Heart right ventricle (tissue), 16 donors: ENCODE results near the gene ATF3. TPM values are rescaled to one million over a fixed set of nuclear protein-coding genes. Genes with fewer than 3 reads are reported as not detected.

Source experiments
- ATAC-seq, 8 donors: fragments of 200-7000 bp; cut with Tn5 transposase; one replicate each; pipeline ENCODE4 v1.9.1; 2020; ENCODE audit warnings: mild to moderate bottlenecking in 8 of 8, moderate library complexity in 8 of 8, moderate number of reproducible peaks in 1 of 8
- DNase-seq, 2 donors: peaks; one replicate each; pipeline ENCODE4 v3.0.0-alpha.2; 2020
- H3K27ac ChIP-seq, 10 donors: fragments of 200-600 bp; sonication (generic) in 2 of 10; one replicate each; pipeline versions ENCODE4 v1.5.0 to v1.8.0; 2020 to 2022; ENCODE audit warnings: mild to moderate bottlenecking in 3 of 10
- H3K27me3 ChIP-seq, 7 donors: fragments of 200-600 bp; one replicate each; pipeline ENCODE4 v1.8.0; 2021 to 2022; ENCODE audit warnings: mild to moderate bottlenecking in 2 of 7
- H3K36me3 ChIP-seq, 9 donors: fragments of 200-600 bp; sonication (generic) in 1 of 9; one replicate each; pipeline versions ENCODE4 v1.5.0 to v1.8.0; 2020 to 2022; ENCODE audit warnings: mild to moderate bottlenecking in 2 of 9
- H3K4me1 ChIP-seq, 9 donors: fragments of 200-600 bp; sonication (generic) in 1 of 9; one replicate each; pipeline versions ENCODE4 v1.5.0 to v1.8.0; 2020 to 2022; ENCODE audit warnings: mild to moderate bottlenecking in 4 of 9
- H3K4me3 ChIP-seq, 10 donors: fragments of 200-600 bp; sonication (generic) in 2 of 10; one replicate each; pipeline versions ENCODE4 v1.5.0 to v1.8.0; 2020 to 2022; ENCODE audit warnings: mild to moderate bottlenecking in 7 of 10, moderate library complexity in 2 of 10
- H3K9me3 ChIP-seq, 11 donors: fragments of 200-600 bp in 10 of 11; sonication (generic) in 2 of 11; one replicate each; pipeline versions ENCODE4 v1.5.0 to v1.8.0; 2013 to 2022; ENCODE audit warnings: mild to moderate bottlenecking in 2 of 11, control low read depth in 1 of 11, moderate library complexity in 1 of 11
- WGBS, 2 donors: extraction: QIAGEN DNeasy Blood & Tissue Kit; methylation state at CpG; one replicate each; pipeline ENCODE4 v1.1.7; 2013; ENCODE audit warnings: inconsistent platforms in 1 of 2; 5-methylcytosine and 5-hydroxymethylcytosine counted together
- intact Hi-C, 10 donors: fragments of 100-400 bp; cut with DNase I; formaldehyde crosslinking; loops; one replicate each; pipeline versions ENCODE4 v1.11.1 to v1.14.2; 2022
- polyA plus RNA-seq, 2 donors: library from polyadenylated mRNA; stranded (reverse); fragments of 200-250 nt; gene quantifications; one replicate each; pipeline ENCODE4 v1.2.3, GENCODE V29; 2013
- total RNA-seq, 10 donors: library from RNA; stranded (reverse); fragmentation: NEBNext Ultra II Directional in 3 of 10; extraction: Animal tissue kit (Norgen Biotek cat#: 25700) in 3 of 10; gene quantifications; one replicate each; pipeline versions ENCODE4 v1.2.1 to v1.2.4, GENCODE V29; 2021 to 2023
- TF ChIP-seq, protein P1 (sequence below), 9 donors: fragments of 200-600 bp; sonication (generic) in 2 of 9; IDR thresholded peaks; one replicate each; pipeline versions ENCODE4 v1.5.0 to v1.8.0; 2021 to 2022; ENCODE audit warnings: antibody characterized with exemption in 9 of 9, mild to moderate bottlenecking in 5 of 9, moderate library complexity in 1 of 9
- donor health status: Arrhythmogenic right ventricular cardiomyopathy.
- donor health status: ischemic (EF 13 %, LVEDD 7.1; RV severe dilation, severe dysfunction).
- donor health status: healthy with polysubstance abuse.
- donor health status: DM: no; HTN: yes; CAD: no.
- donor health status: DM: no; HTN: no; CAD: no.
- donor health status: ischemic (EF 25% LVEDD 6.9; RV normal size, moderate dysfunction).
- donor health status: ischemic (EF 25% LVEDD 5.7; RV mildly dilated, moderate dysfunction).
- donor health status: healthy.
- donor health status: DM: yes; HTN: yes; CAD: no.
- donor health status: Ischemic cardiomyopathy.
- donor health status: ischemic (EF 35%, LVEDD 5.7; RV mildly dilated, moderate dysfunction).
- donor health status: nonischemic (EF 11% LVEDD 7.7; RV severe dilation, severe dysfunction).
- donor health status: DM: yes; HTN: yes; CAD: no.
- donor health status: PGD.
- donor health status: ischemic (EF 29% LVEDD 5.4; RV normal size, mild dysfunction).
- donor health status: nonischemic (EF 23%, LVEDD 6.1; RV moderate dilation, normal function).

Gene ATF3
- total and polyA plus RNA-seq, 12 donors: 8.4 to 684 (median 25.9) TPM

DNA sequence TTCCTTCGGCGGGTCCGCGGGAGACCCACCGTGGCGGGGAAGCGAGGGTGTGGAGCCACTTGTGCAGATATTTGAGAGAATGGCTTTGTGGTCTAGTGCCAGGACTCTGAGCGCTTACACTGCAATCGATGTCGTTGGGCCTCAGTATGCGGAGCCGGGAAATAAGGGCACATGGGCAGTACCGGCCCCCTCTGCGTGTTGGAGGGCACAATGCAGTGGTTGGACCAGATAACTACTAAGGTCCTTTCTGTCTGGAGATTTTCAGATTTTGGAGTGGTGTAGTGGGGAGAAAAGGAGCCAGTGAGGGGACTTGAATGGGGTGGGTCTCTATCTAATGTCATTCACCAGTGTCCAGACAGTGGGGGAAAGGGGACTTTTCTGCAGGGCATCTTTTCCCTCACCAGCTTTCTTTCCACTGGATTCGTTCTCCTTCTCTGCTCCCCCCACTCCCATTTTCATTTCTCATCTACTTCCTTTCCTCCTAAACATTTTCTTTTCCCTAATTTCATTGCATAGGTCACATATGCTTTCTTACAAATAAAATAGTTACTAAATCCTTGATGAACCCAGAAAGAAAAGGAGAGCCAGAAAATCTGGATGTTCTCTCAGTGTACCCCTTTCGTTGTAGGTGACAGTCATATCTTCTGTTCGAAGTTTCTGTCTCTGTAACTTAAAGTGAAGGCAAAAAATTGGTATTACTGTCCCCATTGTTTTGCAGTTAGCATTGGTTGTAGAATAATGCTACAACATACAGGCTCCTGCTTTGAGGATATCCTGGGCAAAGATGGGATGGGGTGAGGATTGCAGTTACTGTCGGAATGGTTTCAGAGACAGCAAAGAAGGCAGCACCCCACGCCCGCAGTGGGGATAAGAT lies 1.4 kb downstream of the ATF3 start:
- Histone ChIP-seq H3K27me3 (peaks cover 0 to 50% (median 0%) of the 10 kb centered on the region in 7 donors), H3K4me3 (peak overlapping the region; percentile 63 to 95 (median 82)), H3K27ac (peak overlapping the region in 9 of 10 donors; percentile 94 to 100 (median 99)), H3K36me3 (peaks cover 0 to 6% (median 1%) of the 10 kb centered on the region in 9 donors), H3K4me1 (peaks cover 11 to 75% (median 43%) of the 10 kb centered on the region in 9 donors), H3K9me3 (no peaks in the 10 kb centered on the region)
- WGBS, 2 donors: 24 to 26% methylated on average over 20 of the region's 20 CpGs
- intact Hi-C loops: loop anchor here in 9 of 10 donors (1.0 to 10.0 kb wide), 9 partner anchors 48 to 133 kb away; no protein-coding TSS in a partner anchor
- TF ChIP-seq, protein P1, sequence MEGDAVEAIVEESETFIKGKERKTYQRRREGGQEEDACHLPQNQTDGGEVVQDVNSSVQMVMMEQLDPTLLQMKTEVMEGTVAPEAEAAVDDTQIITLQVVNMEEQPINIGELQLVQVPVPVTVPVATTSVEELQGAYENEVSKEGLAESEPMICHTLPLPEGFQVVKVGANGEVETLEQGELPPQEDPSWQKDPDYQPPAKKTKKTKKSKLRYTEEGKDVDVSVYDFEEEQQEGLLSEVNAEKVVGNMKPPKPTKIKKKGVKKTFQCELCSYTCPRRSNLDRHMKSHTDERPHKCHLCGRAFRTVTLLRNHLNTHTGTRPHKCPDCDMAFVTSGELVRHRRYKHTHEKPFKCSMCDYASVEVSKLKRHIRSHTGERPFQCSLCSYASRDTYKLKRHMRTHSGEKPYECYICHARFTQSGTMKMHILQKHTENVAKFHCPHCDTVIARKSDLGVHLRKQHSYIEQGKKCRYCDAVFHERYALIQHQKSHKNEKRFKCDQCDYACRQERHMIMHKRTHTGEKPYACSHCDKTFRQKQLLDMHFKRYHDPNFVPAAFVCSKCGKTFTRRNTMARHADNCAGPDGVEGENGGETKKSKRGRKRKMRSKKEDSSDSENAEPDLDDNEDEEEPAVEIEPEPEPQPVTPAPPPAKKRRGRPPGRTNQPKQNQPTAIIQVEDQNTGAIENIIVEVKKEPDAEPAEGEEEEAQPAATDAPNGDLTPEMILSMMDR (IDR thresholded peaks at IDR 0.05): no peak
- ATAC-seq: no peak
- no peak for DNase-seq

DNA sequence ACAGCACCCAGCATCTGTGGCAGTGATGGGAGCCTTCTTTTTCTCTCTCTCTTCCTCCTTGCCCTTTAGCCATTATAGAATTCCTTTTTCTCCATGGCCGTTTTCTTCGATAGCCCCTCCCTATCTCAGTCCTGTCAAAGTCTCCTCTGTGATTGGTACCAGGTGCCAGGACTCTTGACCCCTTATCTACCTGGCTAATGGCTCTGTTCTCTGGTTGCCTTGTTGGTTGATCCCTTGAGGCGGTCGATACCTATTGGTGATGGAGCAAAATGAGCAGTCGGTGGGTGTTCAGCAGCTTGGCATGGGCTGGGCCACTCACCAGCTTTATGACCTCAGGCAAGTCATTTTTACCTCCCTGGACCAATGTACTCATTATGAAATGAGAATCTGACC lies 2.0 kb downstream of the ATF3 start:
- H3K9me3 ChIP-seq: no peaks in the 10 kb centered on the region
- 89 to 98% methylated on average over 5 of the region's 5 CpGs for WGBS, 2 donors

GRCh38 chr1:212611000-212611948 lies 2.7 kb downstream of the ATF3 start:
- peaks cover 0 to 19% (median 6%) of the 10 kb centered on the region in 9 donors for H3K36me3 ChIP-seq
- H3K9me3 ChIP-seq: no peaks in the 10 kb centered on the region
- intact Hi-C loops: loop anchor here in 3 of 10 donors (5.0 to 10.0 kb wide), 3 partner anchors 54 to 129 kb away; no protein-coding TSS in a partner anchor
- ATAC-seq (no peak), DNase-seq (no peak)
- peak overlapping the region in 4 of 10 donors; percentile 68 to 95 (median 86) for H3K4me3 ChIP-seq
- H3K4me1 ChIP-seq: peaks cover 11 to 67% (median 37%) of the 10 kb centered on the region in 9 donors
- H3K27me3 ChIP-seq: peaks cover 0 to 36% (median 0%) of the 10 kb centered on the region in 7 donors
- no peak overlapping the region for H3K27ac ChIP-seq
- TF ChIP-seq, protein P1 (IDR thresholded peaks at IDR 0.05): no peak
- 94% methylated on average over 2 of the region's 2 CpGs for WGBS, 2 donors

More for the DNA sequence above, 2.0 kb downstream of the ATF3 start:
- peaks cover 11 to 72% (median 38%) of the 10 kb centered on the region in 9 donors for H3K4me1 ChIP-seq
- H3K27ac ChIP-seq: no peak overlapping the region
- intact Hi-C loops: loop anchor here in 3 of 10 donors (5.0 to 10.0 kb wide), 3 partner anchors 54 to 128 kb away; no protein-coding TSS in a partner anchor
- peaks cover 0 to 12% (median 4%) of the 10 kb centered on the region in 9 donors for H3K36me3 ChIP-seq
- ATAC-seq (no peak), DNase-seq (no peak)
- H3K27me3 ChIP-seq: peaks cover 0 to 44% (median 0%) of the 10 kb centered on the region in 7 donors
- TF ChIP-seq, protein P1 (IDR thresholded peaks at IDR 0.05): no peak
- H3K4me3 ChIP-seq: peak overlapping the region in 9 of 10 donors; percentile 63 to 95 (median 81)
